Chondrocyte (in vitro differentiated cells): ENCODE data around the gene CALM1. TPM values are rescaled to one million over a fixed set of nuclear protein-coding genes. Genes with fewer than 3 reads are reported as not detected.
A peak's percentile ranks its signal among the peaks of the same experiment; 100 is the strongest.

ENCODE experiments used
- DNase-seq: peaks from one replicate; pipeline ENCODE4 v3.0.0; 2021; ENCODE audit warnings: mixed read lengths, low spot score
- H3K27ac Mint-ChIP-seq: one replicate; pipeline ENCODE4 v1.8.0; 2021; ENCODE audit warnings: mild to moderate bottlenecking, moderate library complexity, mixed read lengths; ENCODE audit not compliant: unreplicated experiment
- H3K27me3 Mint-ChIP-seq: 2 replicates; pipeline ENCODE4 v1.8.0; 2021; ENCODE audit warnings: low read depth, mixed read lengths
- H3K36me3 Mint-ChIP-seq: 2 replicates; pipeline ENCODE4 v1.8.0; 2021; ENCODE audit warnings: low read depth, mixed read lengths
- H3K4me1 Mint-ChIP-seq: 2 replicates; pipeline ENCODE4 v1.8.0; 2021; ENCODE audit warnings: low read depth, mild to moderate bottlenecking, mixed read lengths
- H3K4me3 Mint-ChIP-seq: one replicate; pipeline ENCODE4 v1.8.0; 2021; ENCODE audit warnings: mild to moderate bottlenecking, moderate library complexity, mixed read lengths; ENCODE audit not compliant: unreplicated experiment
- H3K9me3 Mint-ChIP-seq: 2 replicates; pipeline ENCODE4 v1.8.0; 2021; ENCODE audit warnings: low read depth, mixed read lengths
- CTCF ChIP-seq: fragments of 200-600 bp; sonication (generic); IDR thresholded peaks from 2 replicates; pipeline ENCODE4 v1.5.0; 2021; ENCODE audit warnings: antibody characterized with exemption, mild to moderate bottlenecking, moderate library complexity
- total RNA-seq: library from RNA; stranded (reverse); gene quantifications from 3 replicates; pipeline ENCODE4 v1.2.1, GENCODE V29; 2021

The CALM1 gene
- total RNA-seq, 1 donor from 2014 or later: 273 TPM

- DNase-seq: no peak
- Mint-ChIP-seq H3K4me1 (peaks cover 18% of the 10 kb centered on the region), H3K9me3 (no peaks in the 10 kb centered on the region), H3K36me3 (no peaks in the 10 kb centered on the region), H3K27ac (no peak overlapping the region), H3K4me3 (no peak overlapping the region), H3K27me3 (no peaks in the 10 kb centered on the region)
- no peak for TF ChIP-seq CTCF
These were observed 12.9 kb upstream of the CALM1 start for GRCh38 chr14:90383731-90384542.

GRCh38 chr14:90384543-90384911, 12.3 kb upstream of the CALM1 start:
- no peaks in the 10 kb centered on the region for H3K36me3 Mint-ChIP-seq
- TF ChIP-seq CTCF: no peak

GRCh38 chr14:90386321-90386720, 10.5 kb upstream of the CALM1 start:
- no peak overlapping the region for H3K4me3 Mint-ChIP-seq
- H3K36me3 Mint-ChIP-seq: no peaks in the 10 kb centered on the region
- H3K9me3 Mint-ChIP-seq: no peaks in the 10 kb centered on the region
- peaks cover 15% of the 10 kb centered on the region for H3K4me1 Mint-ChIP-seq
- no peaks in the 10 kb centered on the region for H3K27me3 Mint-ChIP-seq
- H3K27ac Mint-ChIP-seq: no peak overlapping the region
- no peak for TF ChIP-seq CTCF
- no peak for DNase-seq

More at GRCh38 chr14:90384543-90384911, 12.3 kb upstream of the CALM1 start:
- Mint-ChIP-seq H3K27me3 (no peaks in the 10 kb centered on the region), H3K9me3 (no peaks in the 10 kb centered on the region), H3K4me1 (peaks cover 18% of the 10 kb centered on the region), H3K4me3 (no peak overlapping the region), H3K27ac (no peak overlapping the region)
- no peak for DNase-seq

- Mint-ChIP-seq H3K27me3 (no peaks in the 10 kb centered on the region), H3K4me1 (peaks cover 15% of the 10 kb centered on the region), H3K36me3 (no peaks in the 10 kb centered on the region), H3K9me3 (no peaks in the 10 kb centered on the region), H3K27ac (peak overlapping the region; percentile 57), H3K4me3 (no peak overlapping the region)
- no peak for DNase-seq
- no peak for TF ChIP-seq CTCF
These were observed 9.5 kb upstream of the CALM1 start for GRCh38 chr14:90387206-90387760.

- Mint-ChIP-seq H3K4me3 (no peak overlapping the region), H3K9me3 (no peaks in the 10 kb centered on the region), H3K4me1 (peaks cover 15% of the 10 kb centered on the region), H3K27ac (peak overlapping the region; percentile 79), H3K27me3 (no peaks in the 10 kb centered on the region), H3K36me3 (no peaks in the 10 kb centered on the region)
- no peak for TF ChIP-seq CTCF
- no peak for DNase-seq
These were observed 8.4 kb upstream of the CALM1 start for GRCh38 chr14:90388437-90388836.
